HG03565 (cell line): Measurements from ENCODE around the gene CBX8.

Experiments used
- ATAC-seq: cut with Tn5 transposase; IDR thresholded peaks from one replicate; pipeline ENCODE4 v1.9.1; 2021; ENCODE audit warnings: mild to moderate bottlenecking, moderate library complexity; ENCODE audit not compliant: unreplicated experiment

Gene CBX8

DNA sequence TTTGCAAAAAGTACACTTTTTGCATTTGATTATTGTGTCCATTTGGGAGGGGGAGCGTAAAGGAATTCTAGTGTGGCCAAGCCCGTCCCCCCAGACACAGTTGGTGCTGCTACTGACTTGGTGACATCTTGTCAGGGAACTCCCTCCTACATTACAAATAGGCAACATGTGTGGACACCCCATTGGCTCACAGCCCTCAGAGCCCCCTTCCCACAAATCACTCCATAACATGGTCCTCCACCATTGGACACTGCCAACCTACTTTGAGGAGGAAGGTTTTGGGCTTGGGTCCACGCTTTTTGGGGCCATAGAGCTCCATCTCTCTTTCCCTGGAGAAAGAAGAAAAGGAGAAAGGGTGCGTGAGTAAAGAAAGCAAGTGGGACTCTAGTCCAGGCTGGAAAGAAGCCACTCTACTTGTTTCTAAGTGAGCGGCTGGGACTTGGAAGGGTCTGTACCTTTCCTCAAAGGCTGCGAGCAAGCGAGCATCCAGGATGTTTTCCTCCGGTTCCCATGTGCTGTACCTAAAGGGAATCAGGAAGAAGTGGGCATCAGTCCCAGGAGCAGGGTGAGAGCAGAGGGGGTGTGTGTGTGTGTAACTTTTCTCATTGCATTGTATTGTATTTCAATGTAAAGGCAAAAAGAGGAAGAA lies 958 bp downstream of the CBX8 start:
- ATAC-seq: no peak

DNA sequence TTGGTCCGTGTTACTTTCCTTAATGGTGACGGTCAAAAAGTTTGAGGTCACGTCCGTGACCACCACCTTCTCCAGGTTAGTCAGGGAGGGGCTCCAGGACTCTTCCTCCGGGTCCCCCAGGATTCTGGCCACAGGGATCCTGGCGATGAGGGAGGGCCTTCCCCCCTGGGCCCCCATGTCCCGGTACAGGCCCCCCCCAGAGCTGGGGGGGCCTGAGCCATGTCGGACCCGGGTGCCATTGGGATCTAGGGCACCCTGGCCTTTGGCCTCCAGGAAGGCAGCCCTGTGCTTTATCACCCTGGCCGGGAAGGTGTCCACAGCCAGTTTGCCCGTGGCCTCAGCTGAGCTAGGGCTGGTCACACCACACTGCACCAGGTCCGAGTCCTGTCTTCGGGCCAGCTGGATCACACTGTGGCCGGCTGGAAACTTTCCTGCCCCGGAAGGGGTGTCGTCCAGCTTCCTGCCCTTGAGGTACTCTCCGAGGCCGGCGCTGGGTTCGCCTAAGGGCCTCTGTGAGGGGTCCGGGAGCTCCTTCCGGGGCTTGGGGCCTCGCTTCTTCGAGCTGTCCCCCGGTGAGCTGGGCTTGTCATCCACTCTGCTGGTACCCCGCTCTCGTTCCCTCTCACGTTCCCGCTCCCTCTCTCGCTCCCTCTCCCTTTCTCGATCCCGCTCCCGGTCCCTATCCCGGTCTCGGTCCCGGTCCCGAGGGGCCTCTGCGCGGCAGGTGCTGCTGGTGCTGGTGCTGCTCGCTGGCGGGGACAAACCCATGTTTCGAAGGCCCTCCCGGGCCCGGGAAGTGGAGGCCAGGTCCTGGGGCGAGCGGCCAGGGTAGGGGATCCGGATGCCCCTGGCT lies 2.0 kb downstream of the CBX8 start:
- no peak for ATAC-seq

DNA sequence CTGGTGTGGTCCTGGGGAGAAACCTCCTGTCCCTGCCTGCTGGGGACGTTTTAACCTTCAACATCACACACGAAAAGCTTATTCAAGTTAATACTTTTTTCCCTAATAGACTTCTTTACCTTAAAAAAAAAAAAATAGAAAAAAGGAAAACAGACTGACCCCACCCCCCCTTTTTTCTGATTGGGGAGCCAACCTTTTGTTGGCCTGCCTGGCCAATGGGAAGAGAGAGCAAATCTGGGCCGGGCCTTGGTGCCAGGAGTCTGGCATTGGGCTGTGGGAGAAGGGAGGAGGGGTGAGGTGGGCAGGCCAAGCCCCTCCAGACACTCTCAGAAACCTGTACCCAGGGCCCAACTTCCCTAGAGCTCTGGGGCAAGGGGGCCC lies 3.0 kb downstream of the CBX8 start:
- no peak for ATAC-seq

DNA sequence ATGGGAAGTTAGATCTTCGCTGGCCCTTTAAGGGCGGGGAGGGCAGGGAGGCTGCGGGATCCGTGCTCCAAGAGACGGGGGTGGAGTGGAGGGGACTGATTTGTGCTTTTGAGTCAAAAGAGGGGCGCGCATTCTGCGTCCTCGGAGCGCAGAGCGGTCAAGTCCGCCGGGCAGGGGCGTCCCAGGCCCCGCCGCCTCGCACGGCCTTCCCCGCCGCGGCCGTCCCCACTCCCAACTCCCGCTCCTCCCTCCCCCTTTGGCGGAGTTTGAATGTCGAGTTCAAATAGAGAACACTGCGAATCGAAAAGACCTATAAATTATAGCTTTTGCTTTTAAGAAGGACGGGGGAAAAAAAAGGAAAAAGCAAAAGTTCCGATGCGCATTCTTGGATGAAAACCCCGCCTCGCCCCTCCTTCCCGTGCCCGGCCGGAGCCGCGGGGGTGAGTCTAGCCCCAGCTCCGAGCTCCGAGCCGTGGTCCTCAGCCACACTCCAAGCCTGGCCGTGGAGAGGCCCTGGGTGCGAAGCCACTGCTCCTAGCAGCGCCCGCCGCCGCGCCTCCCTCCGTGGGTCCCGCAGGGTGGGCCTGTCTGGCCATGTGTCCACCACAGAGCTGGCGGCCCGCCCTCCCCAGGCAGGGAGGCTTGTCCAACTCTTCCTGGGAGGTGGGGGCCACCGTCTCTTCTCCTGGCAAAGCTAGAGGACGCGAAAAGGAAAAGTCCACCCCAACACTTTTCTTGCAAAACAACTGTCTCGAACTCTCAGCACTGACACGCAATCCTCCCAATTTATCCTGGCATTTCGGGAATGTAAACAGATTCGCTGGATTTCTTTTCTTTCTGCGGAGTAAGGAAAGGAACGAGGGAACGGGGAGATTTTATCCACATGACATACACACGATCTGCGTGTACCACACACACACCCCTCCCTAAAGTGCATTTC lies 3.6 kb downstream of the CBX8 start:
- ATAC-seq: no peak

DNA sequence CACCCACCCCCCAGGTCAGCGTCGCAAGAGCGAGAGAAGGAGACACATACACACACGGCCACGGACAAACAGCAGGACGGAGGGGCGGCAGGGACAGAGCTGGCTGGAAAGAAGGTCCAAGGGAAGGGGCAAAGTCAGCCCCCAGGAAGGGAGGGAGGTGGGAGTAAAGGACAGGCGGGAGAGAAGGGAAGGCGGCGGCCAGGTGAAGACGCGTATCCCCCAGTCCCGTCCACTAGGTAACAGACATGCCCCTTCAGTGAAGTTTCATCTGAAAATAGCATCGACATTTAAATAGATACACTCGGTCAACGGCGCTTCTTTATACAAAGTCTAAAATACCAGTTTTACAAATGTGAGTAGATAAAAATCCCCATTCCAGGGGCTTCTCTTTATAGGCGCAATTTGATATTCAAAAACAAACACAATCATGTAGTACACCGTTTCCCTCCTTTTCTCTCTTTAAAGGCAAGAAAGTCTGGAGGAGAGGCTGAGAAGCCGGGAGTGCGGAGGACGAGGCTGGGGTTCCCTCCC lies 4.5 kb downstream of the CBX8 start:
- ATAC-seq: no peak

DNA sequence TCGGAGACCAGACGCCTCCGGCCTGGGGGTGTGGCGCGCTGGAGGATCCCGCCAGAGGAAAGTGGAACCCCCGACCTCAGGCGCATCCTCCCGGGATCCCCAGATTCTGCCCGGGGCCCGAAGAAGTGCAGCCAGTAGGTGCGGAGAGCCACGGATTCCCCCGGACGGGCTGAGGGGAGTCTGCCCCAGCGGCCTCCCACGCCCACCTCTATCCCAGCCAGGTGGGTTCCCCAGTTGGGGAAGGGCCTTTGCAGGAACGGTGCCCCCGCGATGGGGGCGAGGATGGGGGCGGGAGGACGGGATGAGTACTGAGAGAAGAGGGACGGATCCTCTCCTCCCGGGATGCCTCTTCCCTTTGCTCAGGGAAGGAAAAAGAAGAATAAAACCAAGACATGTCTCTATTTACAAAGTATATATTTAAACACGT lies 5.1 kb downstream of the CBX8 start:
- ATAC-seq: no peak

DNA sequence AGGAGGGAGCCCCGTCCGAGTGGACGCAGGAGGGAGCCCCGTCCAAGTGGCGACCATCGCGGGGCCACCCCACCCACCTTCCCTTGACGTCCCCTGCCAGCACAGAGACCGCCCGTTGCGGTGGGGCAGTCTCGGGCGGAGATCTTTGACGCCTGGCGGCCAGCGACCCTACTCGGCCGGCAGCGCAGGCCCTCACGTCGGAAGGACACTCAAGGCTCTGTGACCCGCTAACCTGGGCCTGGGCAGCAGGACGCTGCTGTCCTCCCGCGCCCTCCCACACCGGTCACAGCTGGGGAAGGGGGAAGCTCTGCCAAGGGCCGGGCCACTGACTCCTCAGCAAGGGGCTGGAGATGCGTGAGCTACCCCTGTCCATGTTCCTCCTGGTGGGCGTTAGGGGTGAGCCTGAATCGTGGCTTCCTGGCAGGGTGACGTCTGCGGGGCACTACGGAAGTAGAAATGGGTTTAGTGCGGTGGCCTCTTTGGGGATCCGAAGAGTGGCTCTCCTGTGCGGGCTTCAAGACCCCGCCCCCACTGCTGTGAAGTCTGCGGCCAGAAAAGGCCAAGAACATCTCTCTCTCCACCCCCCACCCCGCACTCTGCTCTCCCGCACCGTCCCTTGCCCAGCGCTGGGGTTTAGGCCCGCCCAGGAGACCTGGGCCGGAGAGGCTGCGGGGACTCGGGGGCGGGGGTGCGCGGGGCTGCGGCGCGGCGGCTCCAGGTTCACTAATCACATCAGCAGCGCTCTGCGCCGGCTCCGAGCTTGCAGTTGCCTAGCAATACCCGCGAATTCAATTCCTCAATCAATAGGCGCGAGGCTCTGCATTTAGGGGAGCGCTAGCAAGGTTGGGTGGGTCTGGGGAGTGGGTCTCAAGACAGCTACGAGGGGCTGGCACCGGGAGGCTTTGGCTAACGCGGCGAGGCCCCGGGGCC lies 5.8 kb downstream of the CBX8 start:
- ATAC-seq: no peak

DNA sequence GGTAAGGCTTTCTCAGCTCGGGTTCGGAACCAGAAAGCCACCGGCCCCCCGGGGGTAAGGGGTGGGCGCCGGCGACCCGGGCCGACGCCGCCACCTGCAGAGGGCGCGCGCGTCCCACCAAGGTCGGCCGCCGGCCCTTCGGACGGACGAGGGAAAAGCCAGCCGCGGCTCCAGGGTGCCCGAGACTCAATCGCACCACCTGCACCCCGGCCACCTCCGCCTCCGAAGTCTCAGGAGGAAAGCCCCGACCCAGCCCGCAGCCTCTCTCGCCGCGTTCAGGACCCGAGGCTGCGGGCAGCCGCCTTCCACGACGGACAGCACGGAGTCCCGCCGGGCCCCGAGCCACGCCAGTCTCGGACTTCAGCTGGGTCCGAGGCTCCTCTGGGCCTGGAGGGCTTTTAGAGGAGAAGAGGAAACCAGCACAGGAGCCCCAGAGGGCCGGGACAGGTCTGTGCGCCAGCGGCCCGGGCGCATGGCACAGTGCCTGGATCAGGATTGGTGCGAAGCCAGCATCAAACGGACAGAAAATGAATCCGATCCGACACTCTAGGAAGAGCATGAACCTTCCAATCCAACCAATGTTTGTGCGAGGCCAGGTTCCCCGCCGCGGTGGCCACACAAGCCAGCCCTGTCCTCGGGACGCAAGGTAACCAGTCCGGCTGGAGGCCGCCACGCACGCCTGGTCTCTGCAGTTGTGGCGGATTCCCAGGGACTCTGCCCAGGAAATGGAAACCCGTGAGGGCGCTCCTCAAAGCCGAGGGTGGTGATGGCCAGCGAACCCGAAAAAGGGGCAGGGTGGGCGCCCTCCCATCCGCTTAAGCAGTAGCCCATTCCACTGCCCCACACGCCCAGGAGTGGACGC lies 6.7 kb downstream of the CBX8 start:
- no peak for ATAC-seq

DNA sequence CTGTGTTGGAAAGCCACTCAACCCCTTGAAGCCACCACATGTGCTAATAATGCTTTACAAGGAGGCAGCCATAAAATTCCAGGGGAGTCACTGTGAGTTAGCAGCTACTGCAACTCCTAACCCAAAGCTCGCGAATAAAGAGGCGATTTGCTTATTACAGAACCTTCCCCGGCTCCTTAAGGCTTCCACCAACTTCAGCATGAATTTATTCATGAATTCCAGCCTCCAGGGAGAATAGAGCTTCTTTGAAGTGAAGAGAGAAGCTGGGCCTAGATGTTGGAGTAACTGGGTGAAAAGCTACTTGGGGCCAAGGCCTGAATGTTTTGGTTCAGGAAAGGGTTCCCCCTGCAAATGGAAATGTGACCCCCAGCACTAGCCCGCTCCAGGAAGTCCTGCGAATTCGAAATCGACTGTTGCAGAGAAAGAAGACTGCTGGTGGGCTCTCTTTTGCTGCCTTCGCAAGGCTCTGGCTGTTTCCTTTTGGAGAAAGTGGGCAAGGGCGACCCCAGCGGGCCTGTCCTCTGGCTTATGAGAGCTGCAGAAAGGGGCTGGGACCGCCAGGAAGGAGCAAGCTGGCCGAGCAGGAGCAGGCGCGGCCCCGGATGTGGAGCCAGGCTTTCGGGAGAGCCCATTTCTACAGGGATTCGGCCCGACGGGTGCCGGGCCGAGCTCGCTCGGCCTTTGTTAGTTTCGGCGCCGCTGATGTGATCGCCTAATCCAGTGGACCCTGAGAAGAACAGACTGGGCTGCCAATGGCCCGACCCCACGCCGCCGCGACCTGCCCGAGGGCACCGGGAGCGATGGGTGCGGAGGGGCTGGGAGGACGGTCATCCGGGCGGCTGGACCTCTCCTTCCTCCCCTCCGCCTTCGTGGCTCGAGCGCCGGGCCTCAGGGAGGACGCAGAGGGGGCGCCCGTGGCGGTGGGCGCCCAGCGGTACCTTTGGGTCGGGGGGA lies 7.6 kb downstream of the CBX8 start:
- no peak for ATAC-seq

DNA sequence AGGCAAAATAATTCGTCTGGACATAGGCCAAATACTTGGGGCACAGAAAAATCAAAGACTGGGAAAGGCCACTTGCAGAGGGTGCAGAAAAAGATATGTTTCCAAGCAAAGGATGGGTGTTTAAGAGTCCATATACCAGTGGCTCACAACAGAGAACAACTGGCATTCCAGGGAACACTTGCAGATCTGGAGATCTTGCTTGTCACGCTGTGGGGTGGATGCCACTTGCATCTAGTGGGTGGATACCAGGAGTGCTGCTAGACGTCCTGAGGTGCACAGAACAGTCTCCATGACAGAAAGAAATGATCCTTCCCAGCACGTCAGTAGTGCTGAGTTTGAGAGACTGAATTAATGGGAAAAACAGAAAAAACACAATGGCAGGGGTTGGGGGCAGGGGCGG lies 8.4 kb downstream of the CBX8 start:
- ATAC-seq: no peak

DNA sequence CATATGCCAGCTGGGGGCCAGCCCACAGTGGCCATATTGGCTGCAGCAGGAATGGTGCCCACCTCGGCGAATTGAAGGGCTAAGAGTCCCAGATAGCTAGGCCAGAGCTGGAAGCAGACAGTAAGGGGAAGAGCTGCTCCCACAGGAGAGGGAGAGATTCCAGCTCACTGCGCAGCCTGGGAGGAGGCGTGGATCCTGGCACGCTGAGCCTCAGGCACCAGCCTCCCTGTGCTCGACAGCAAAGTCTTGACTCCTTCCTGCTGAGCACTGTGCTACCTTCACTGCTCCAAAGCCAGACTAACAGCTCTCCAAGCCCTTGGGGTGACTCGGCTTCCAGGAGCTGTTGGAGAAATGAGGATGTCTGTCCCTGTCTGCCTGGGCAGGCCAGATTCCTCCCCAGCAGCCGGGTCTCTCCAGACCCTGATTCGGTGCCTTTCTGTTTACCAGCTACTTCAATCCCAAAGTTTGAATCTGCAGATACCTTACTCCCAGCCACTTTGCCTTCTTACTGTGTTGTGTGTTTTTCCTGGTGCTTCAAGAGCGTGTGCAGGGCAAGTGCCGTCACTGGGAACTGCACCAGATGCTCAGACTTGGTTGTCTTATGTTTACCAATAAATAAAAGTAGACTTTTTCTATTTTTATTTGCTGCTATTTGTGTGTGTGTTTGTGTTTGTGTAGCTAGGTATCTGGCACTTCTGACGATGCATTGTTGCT lies 9.8 kb downstream of the CBX8 start:
- no peak for ATAC-seq

DNA sequence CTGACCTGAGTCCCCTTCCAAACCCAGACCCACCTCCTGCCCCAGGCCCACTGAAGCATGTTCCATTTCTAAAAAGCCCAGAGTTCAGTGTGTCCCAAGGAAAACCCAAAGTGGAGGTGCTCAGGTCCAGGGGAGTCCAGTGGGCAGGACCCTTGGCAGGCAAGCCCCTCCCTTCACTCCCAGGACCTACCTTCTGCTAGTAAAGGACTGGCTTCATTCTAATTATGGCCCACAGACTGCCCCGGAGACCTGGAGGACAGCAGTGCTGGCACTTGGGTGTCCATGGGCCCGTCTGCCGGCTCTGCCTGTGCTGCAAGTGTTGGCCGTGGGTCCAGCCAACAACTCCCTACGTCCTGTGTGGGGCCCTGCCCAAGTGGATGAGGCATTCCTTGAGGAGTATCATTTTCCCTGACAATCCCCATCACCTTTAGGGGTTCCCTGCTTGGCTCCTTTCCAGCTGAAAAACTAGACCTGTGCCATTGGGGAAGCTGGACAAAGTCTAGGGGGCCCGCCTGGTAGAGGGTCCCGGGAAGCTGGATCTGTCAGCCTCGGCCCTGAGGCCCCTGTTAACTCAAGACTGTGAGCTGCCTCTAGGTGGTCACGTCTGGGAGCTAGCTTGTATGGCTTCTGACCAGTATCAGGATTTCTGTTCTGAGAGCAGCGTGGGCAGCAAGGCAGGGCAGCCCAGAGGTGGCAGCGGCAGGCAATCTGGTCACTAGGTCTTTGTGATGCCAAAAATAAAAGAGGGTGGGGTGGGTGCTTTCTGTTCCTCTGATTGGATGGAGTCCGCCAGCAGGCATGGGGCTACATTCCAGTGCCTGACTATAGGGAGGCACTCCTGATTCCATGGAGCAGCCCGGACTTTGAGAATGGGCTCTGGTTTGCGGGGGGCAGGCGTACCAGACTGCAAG lies 10.7 kb downstream of the CBX8 start:
- no peak for ATAC-seq

DNA sequence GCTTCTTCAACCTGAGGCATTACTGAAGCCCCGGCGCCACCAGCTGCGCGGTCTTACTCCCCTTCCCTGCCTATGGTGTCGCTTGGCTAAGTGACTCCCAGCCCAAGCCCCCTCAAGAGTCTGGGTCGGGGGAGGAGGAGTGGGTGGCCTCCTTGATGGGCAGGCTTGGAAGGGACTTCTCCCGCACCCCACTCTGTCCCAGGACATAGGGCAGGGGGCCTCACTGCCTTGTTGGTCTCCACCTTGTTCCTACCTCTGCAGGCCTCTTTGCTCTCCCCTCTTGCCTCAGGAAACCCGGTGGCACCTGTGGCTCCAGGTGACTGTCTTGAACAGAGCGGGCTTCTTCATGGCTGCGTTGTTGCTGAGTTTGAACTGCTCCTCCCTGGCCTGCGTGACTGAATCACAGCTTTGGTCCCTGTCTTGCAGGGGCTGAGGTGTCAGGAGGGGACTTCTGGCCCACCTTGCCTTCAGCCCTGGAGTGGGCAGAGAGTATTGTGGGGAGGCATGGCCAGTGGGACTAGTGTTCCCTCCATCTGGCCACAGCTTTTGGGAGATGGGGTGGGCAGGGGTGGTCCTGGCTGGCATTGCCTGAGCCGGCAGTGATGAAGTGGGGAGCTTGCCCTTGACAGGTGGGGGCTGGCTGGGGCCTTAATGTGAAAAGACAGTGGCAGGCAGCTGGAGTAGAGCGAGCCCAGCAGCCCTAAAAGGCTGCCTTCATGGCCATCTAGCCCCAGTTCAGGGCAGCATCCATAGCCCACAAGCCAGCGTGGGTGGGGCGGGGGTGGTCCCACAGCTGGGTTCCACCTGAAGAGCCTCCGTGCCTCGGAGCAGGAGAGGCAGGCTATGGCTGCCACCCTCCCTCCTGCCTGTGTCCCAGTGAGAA lies 11.6 kb downstream of the CBX8 start:
- ATAC-seq: no peak

DNA sequence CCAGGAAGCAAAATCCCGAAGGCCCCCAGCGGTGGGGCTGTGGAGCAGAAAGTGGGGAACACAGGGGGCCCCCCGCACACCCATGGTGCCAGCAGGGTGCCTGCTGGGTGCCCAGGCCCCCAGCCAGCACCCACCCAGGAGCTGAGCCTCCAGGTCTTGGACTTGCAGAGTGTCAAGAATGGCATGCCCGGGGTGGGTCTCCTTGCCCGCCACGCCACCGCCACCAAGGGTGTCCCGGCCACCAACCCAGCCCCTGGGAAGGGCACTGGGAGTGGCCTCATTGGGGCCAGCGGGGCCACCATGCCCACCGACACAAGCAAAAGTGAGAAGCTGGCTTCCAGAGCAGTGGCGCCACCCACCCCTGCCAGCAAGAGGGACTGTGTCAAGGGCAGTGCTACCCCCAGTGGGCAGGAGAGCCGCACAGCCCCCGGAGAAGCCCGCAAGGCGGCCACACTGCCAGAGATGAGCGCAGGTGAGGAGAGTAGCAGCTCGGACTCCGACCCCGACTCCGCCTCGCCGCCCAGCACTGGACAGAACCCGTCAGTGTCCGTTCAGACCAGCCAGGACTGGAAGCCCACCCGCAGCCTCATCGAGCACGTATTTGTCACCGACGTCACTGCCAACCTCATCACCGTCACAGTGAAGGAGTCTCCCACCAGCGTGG lies 12.4 kb downstream of the CBX8 start:
- no peak for ATAC-seq

DNA sequence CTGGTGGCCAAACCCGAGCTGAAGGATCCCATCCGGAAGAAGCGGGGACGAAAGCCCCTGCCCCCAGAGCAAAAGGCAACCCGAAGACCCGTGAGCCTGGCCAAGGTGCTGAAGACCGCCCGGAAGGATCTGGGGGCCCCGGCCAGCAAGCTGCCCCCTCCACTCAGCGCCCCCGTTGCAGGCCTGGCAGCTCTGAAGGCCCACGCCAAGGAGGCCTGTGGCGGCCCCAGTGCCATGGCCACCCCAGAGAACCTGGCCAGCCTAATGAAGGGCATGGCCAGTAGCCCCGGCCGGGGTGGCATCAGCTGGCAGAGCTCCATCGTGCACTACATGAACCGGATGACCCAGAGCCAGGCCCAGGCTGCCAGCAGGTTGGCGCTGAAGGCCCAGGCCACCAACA lies 13.0 kb downstream of the CBX8 start:
- no peak for ATAC-seq
